MCF 10A (cell line): ENCODE results near the gene MUTYH. TPM values are rescaled to one million over a fixed set of nuclear protein-coding genes. Genes with fewer than 3 reads are reported as not detected.
A peak's percentile ranks its signal among the peaks of the same experiment; 100 is the strongest.
"Not testable (repeated sequence)": the region's sequence is repeated elsewhere in the genome, so short reads cannot be mapped to it uniquely, and the experiment has no call there.

ENCODE experiments used
- Bru-seq: library from RNA; stranded (reverse); fragments of 400-500 nt; gene quantifications from one replicate; lab custom pipeline; 2021; lab: Mats Ljungman, UMichigan
- BruChase-seq, 2 experiments: library from RNA; stranded (reverse); fragments of 400-500 nt; gene quantifications; one replicate each; lab custom pipeline; 2021; lab: Mats Ljungman, UMichigan
- BruUV-seq: library from RNA; stranded (reverse); fragments of 400-500 nt; replicated peaks from 2 replicates; lab custom pipeline; 2021; lab: Mats Ljungman, UMichigan
- CTCF ChIA-PET: fragments of 300-600 bp; sonication (Branson Sonifier 250); formaldehyde crosslinking; extraction: SDS; loops from one replicate; lab custom pipeline; 2021; ENCODE audit warnings: antibody characterized with exemption, inconsistent platforms; lab: Yijun Ruan, JAX
- POLR2A ChIA-PET: fragments of 300-600, 350-650 bp; sonication (Branson Sonifier 250); formaldehyde crosslinking; extraction: SDS; loops from one replicate; lab custom pipeline; 2020; ENCODE audit warnings: antibody characterized with exemption, inconsistent platforms; lab: Yijun Ruan, JAX
- DNase-seq: peaks from one replicate; pipeline ENCODE4 v3.0.0-alpha.2; 2018; ENCODE audit not compliant: unreplicated experiment
- H3K27ac Mint-ChIP-seq: one replicate; pipeline ENCODE4 v1.8.0; 2022; ENCODE audit warnings: mild to moderate bottlenecking, low read depth, mixed read lengths; ENCODE audit not compliant: unreplicated experiment
- H3K27me3 Mint-ChIP-seq: one replicate; pipeline ENCODE4 v1.8.0; 2022; ENCODE audit warnings: mixed read lengths; ENCODE audit not compliant: insufficient read depth, unreplicated experiment
- H3K36me3 Mint-ChIP-seq: one replicate; pipeline ENCODE4 v1.8.0; 2022; ENCODE audit warnings: mild to moderate bottlenecking, moderate library complexity, mixed read lengths; ENCODE audit not compliant: insufficient read depth, unreplicated experiment
- H3K4me1 Mint-ChIP-seq: one replicate; pipeline ENCODE4 v1.8.0; 2022; ENCODE audit warnings: mixed read lengths; ENCODE audit not compliant: insufficient read depth, unreplicated experiment
- H3K4me3 Mint-ChIP-seq: one replicate; pipeline ENCODE4 v1.8.0; 2022; ENCODE audit warnings: mild to moderate bottlenecking, moderate library complexity, mixed read lengths; ENCODE audit not compliant: unreplicated experiment
- H3K9me3 Mint-ChIP-seq: one replicate; pipeline ENCODE4 v1.8.0; 2022; ENCODE audit warnings: mixed read lengths; ENCODE audit not compliant: unreplicated experiment
- CTCF ChIP-seq: fragments of 200-600 bp; IDR thresholded peaks from one replicate; pipeline ENCODE4 v1.8.0; 2022; ENCODE audit warnings: antibody characterized with exemption, mild to moderate bottlenecking; ENCODE audit not compliant: unreplicated experiment
- intact Hi-C: fragments of 100-400 bp; cut with micrococcal nuclease; formaldehyde crosslinking; loops from 2 replicates; pipeline ENCODE4 v1.14.1; 2022
- long read RNA-seq: library from polyadenylated mRNA; stranded (forward); transcript quantifications from one replicate; pipeline ENCODE4 v2.0.0, GENCODE V29; 2022
- total RNA-seq: library from RNA; stranded (reverse); gene quantifications from 2 replicates; pipeline ENCODE4 v1.2.3, GENCODE V29; 2022

Gene MUTYH
- 31.2 and 31.3 TPM in 2 replicates for total RNA-seq
- Bru-seq, nascent RNA, result percentile 53 among the genes with signal in this experiment
- BruChase-seq, experiment 1, labeled RNA remaining after a 6-hour chase, result percentile 54 among the genes with signal in this experiment
- percentile 58 among the genes with signal in this experiment for BruChase-seq, experiment 2, labeled RNA remaining after a 2-hour chase
- long read RNA-seq, transcript MUTYH-202 (16 exons, 1,776 nt), result major isoform, 6 of 25 reads
- long read RNA-seq, partial matches to known transcripts, result 0 of 25 reads
- long read RNA-seq, other reads (novel, unspliced or antisense), result 13 of 25 reads

GRCh38 chr1:45339789-45340558 is at the start of gene MUTYH, which contains the start of gene TOE1:
Gene MUTYH (minus strand): TSS chr1:45340440. CDS start chr1:45334505, 5,935 bp downstream.
Gene TOE1 (plus strand): TSS chr1:45340170. CDS start chr1:45340253, 83 bp downstream.
- ChIA-PET CTCF (interaction anchor here (0.5 to 5.0 kb wide), 11 partner anchors 9 to 609 kb away, joined by 3 to 51 read pairs (median 4); partner anchors contain the start of genes MMACHC, RNU5D-1 and TESK2), POLR2A (interaction anchor here (0.6 to 4.0 kb wide), 32 partner anchors 9 to 844 kb away, joined by 3 to 115 read pairs (median 6); partner anchors contain the start of genes AKR1A1, ARMH1, CCDC163 and EIF2B3)
- H3K27ac Mint-ChIP-seq, result peak within 1 kb of the TSS; percentile 93
- TSS peak; percentile 36 for BruUV-seq
- peak; percentile 89 for DNase-seq
- no peak for TF ChIP-seq CTCF
- peaks cover 4% of the 10 kb centered on the region for H3K4me1 Mint-ChIP-seq
- H3K4me3 Mint-ChIP-seq, result peak within 1 kb of the TSS; percentile 93
- H3K27me3 Mint-ChIP-seq, result no peaks in the 10 kb centered on the region
- peaks cover 23% of the 10 kb centered on the region for H3K36me3 Mint-ChIP-seq
- intact Hi-C loops, result loop anchor here (1.0 kb wide), 1 partner anchor 36 kb away; no protein-coding TSS in a partner anchor
- H3K9me3 Mint-ChIP-seq, result no peaks in the 10 kb centered on the region

- POLR2A ChIA-PET, result no interaction called here
- no peak overlapping the region for H3K4me3 Mint-ChIP-seq
- H3K27ac Mint-ChIP-seq, result no peak overlapping the region
- CTCF ChIA-PET, result no interaction called here
- TF ChIP-seq CTCF, result no peak
- BruUV-seq, result no TSS peak
- no peaks in the 10 kb centered on the region for H3K9me3 Mint-ChIP-seq
- no peaks in the 10 kb centered on the region for H3K27me3 Mint-ChIP-seq
- intact Hi-C loops, result no loop called here
- H3K4me1 Mint-ChIP-seq, result no peaks in the 10 kb centered on the region
- no peak for DNase-seq
- H3K36me3 Mint-ChIP-seq, result no peaks in the 10 kb centered on the region
These were observed 46.0 kb upstream of the MUTYH start for GRCh38 chr1:45386219-45386618.

- Mint-ChIP-seq H3K9me3 (no peaks in the 10 kb centered on the region), H3K4me1 (peaks cover 4% of the 10 kb centered on the region), H3K4me3 (no peak overlapping the region), H3K27me3 (no peaks in the 10 kb centered on the region), H3K36me3 (no peaks in the 10 kb centered on the region), H3K27ac (no peak overlapping the region)
- TF ChIP-seq CTCF, result no peak
- CTCF ChIA-PET, result no interaction called here
- POLR2A ChIA-PET, result interaction anchor here (0.7 kb wide), 2 partner anchors 9 to 577 kb away, joined by 3 read pairs; no protein-coding TSS in a partner anchor
- BruUV-seq, result no TSS peak
- no peak for DNase-seq
- intact Hi-C loops, result no loop called here
These were observed 45.1 kb upstream of the MUTYH start for GRCh38 chr1:45385302-45385701.

- H3K4me1 Mint-ChIP-seq, H3K27me3 Mint-ChIP-seq, H3K9me3 Mint-ChIP-seq, H3K36me3 Mint-ChIP-seq, BruUV-seq, H3K27ac Mint-ChIP-seq, POLR2A ChIA-PET, H3K4me3 Mint-ChIP-seq, DNase-seq, CTCF ChIA-PET, intact Hi-C loops: not testable (repeated sequence)
These were observed 44.0 kb upstream of the MUTYH start for GRCh38 chr1:45384213-45384612.
